ENCODE data around the gene TMOD1.

- TF ChIP-seq CTCF (IDR thresholded peaks at IDR 0.05) (no peak), EZH2 (IDR thresholded peaks at IDR 0.05) (peak; percentile 41), EZH2phosphoT487 (IDR thresholded peaks at IDR 0.05) (no peak)
Measured at GRCh38 chr9:97633859-97634490, 132.5 kb downstream of the TMOD1 start.
